ENCODE measurements around the gene CWC22. TPM values are rescaled to one million over a fixed set of nuclear protein-coding genes. Genes with fewer than 3 reads are reported as not detected.

CWC22 gene
- total RNA-seq, 1 donor from 2014 or later: 18.5 TPM

- H3K9me3 ChIP-seq: no peaks in the 10 kb centered on the region
- no peak for DNase-seq (ENCODE audit: low spot score in 2 of 2)
- TF ChIP-seq, protein P1, sequence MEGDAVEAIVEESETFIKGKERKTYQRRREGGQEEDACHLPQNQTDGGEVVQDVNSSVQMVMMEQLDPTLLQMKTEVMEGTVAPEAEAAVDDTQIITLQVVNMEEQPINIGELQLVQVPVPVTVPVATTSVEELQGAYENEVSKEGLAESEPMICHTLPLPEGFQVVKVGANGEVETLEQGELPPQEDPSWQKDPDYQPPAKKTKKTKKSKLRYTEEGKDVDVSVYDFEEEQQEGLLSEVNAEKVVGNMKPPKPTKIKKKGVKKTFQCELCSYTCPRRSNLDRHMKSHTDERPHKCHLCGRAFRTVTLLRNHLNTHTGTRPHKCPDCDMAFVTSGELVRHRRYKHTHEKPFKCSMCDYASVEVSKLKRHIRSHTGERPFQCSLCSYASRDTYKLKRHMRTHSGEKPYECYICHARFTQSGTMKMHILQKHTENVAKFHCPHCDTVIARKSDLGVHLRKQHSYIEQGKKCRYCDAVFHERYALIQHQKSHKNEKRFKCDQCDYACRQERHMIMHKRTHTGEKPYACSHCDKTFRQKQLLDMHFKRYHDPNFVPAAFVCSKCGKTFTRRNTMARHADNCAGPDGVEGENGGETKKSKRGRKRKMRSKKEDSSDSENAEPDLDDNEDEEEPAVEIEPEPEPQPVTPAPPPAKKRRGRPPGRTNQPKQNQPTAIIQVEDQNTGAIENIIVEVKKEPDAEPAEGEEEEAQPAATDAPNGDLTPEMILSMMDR (IDR thresholded peaks at IDR 0.05): no peak
- intact Hi-C loops (cut with DNase I): no loop called here
- H3K27me3 ChIP-seq: no peaks in the 10 kb centered on the region
- H3K4me3 ChIP-seq: no peak overlapping the region
- no peak overlapping the region for H3K27ac ChIP-seq
- H3K36me3 ChIP-seq: peaks cover 44 to 56% of the 10 kb centered on the region in 2 donors
- H3K4me1 ChIP-seq: no peaks in the 10 kb centered on the region
These were observed 53.1 kb downstream of the CWC22 start for GRCh38 chr2:179954026-179954425.

- no peaks in the 10 kb centered on the region for H3K9me3 ChIP-seq
- H3K4me1 ChIP-seq: no peaks in the 10 kb centered on the region
- H3K4me3 ChIP-seq: no peak overlapping the region
- DNase-seq (ENCODE audit: low spot score in 2 of 2): no peak
- H3K27ac ChIP-seq: no peak overlapping the region
- TF ChIP-seq, protein P1 (IDR thresholded peaks at IDR 0.05): no peak
- H3K27me3 ChIP-seq: no peaks in the 10 kb centered on the region
- intact Hi-C loops (cut with DNase I): no loop called here
- H3K36me3 ChIP-seq: peaks cover 48 to 58% of the 10 kb centered on the region in 2 donors
These were observed 53.7 kb downstream of the CWC22 start for GRCh38 chr2:179953359-179953758.

GRCh38 chr2:179952658-179953057, 54.4 kb downstream of the CWC22 start:
- Histone ChIP-seq H3K4me3 (no peak overlapping the region), H3K27ac (no peak overlapping the region), H3K4me1 (no peaks in the 10 kb centered on the region), H3K27me3 (no peaks in the 10 kb centered on the region), H3K36me3 (peaks cover 49 to 58% of the 10 kb centered on the region in 2 donors), H3K9me3 (no peaks in the 10 kb centered on the region)
- TF ChIP-seq, protein P1 (IDR thresholded peaks at IDR 0.05): no peak
- no peak for DNase-seq (ENCODE audit: low spot score in 2 of 2)
- intact Hi-C loops (cut with DNase I): no loop called here

DNA sequence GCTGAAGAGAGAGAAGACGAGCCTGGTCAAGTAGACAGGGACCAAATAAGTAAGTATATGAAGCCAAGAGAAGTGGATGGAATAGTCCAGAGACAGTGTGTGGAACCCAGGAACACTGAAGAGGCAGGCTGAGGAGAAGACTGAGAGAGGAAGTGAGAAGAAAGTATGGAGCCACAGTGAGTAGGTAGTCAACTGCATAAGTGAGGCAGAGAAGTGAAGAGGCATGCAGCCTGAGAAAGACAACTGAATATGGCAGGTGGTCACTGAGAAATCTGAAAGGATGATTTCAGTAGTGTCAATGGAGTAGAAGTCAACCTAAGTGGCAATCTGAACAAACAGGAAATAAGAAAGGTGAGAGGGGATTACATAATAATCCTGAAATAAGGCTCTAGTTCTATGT, 55.4 kb downstream of the CWC22 start:
- Histone ChIP-seq H3K36me3 (peaks cover 57 to 58% of the 10 kb centered on the region in 2 donors), H3K4me1 (no peaks in the 10 kb centered on the region), H3K27ac (no peak overlapping the region), H3K4me3 (no peak overlapping the region), H3K9me3 (no peaks in the 10 kb centered on the region), H3K27me3 (no peaks in the 10 kb centered on the region)
- no peak for DNase-seq (ENCODE audit: low spot score in 2 of 2)
- intact Hi-C loops (cut with DNase I): no loop called here
- TF ChIP-seq, protein P1 (IDR thresholded peaks at IDR 0.05): no peak

GRCh38 chr2:179950391-179950790, 56.7 kb downstream of the CWC22 start:
- Histone ChIP-seq H3K27me3 (no peaks in the 10 kb centered on the region), H3K4me3 (no peak overlapping the region), H3K9me3 (no peaks in the 10 kb centered on the region), H3K27ac (no peak overlapping the region), H3K4me1 (no peaks in the 10 kb centered on the region), H3K36me3 (peaks cover 57 to 65% of the 10 kb centered on the region in 2 donors)
- no peak for DNase-seq (ENCODE audit: low spot score in 2 of 2)
- intact Hi-C loops (cut with DNase I): no loop called here
- TF ChIP-seq, protein P1 (IDR thresholded peaks at IDR 0.05): no peak

DNA sequence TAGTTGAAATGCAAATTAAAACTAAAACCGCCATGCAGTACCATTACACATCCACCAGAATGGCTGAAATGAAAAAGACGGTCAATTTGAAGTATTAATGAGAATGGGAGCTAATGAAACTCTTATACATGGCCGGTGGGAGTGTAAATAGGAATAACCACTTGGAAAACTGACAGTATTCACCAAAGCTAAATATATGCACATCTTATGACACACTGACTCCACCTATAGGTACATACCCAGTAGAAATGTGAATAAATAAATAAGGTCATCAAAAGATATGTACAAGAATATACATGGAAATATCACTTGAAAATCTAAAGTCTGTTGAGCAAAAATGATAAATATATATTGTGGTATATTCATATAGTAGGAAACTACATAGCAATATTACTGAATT, 57.7 kb downstream of the CWC22 start:
- no peaks in the 10 kb centered on the region for H3K9me3 ChIP-seq
- H3K27me3 ChIP-seq: no peaks in the 10 kb centered on the region
- peaks cover 52 to 69% of the 10 kb centered on the region in 2 donors for H3K36me3 ChIP-seq
- no peak overlapping the region for H3K27ac ChIP-seq
- no peaks in the 10 kb centered on the region for H3K4me1 ChIP-seq
- TF ChIP-seq, protein P1 (IDR thresholded peaks at IDR 0.05): no peak
- no peak for DNase-seq (ENCODE audit: low spot score in 2 of 2)
- no peak overlapping the region for H3K4me3 ChIP-seq
- intact Hi-C loops (cut with DNase I): no loop called here

Data from ascending aorta (tissue), 2 donors.